ENCODE data around the gene HOGA1.

HOGA1 gene

DNA sequence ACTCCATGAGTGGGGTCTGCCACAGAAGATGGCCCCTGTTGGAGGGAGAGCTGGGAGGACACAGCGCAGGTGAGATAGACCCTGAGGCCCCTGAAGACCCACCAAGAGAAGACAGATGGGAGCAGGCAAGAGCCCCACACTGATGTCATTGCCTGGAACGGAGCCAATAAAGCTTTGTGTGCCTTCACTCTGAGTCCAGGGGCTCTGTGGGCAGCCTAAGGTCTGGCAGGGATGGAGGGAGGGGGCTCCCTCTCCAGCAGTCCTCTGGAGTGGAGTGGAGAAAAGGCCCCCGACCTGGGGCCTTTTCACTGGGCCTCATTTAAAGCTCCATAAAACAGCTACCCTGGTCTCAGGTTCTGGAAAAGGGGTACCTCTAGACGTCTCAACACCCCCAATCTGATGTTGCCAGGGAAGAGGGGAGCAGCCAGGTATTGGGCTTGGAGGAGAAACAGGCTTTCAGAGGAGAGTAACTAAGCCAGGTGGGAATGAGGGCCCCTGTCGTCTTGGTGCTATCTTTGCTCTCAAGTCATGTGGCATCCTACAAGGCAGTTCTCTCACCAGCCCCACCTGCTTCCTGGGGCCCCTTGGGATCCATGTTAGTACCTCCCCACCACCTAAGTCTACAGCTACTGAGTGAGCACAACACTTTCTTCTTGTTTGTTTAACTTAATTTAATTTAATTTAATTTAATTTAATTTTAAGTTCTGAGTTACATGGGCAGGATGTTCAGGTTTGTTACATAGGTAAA is 6.7 kb downstream of the HOGA1 start:
- H3K4me3 ChIP-seq (ENCODE audit: low read depth, low read length), result no peak overlapping the region
- ChIA-PET CTCF (interaction anchor here (0.6 to 5.7 kb wide), 7 partner anchors 15 to 126 kb away, joined by 3 to 32 read pairs (median 4); partner anchors contain the start of gene ANKRD2), POLR2A (no interaction called here)
- DNase-seq (ENCODE audit: low read depth, low spot score), result no peak
- TF ChIP-seq CTCF (IDR thresholded peaks at IDR 0.05; ENCODE audit: insufficient read depth, low read length, missing control alignments), result no peak

- TF ChIP-seq CTCF (IDR thresholded peaks at IDR 0.05; ENCODE audit: insufficient read depth, low read length, missing control alignments), result no peak
- POLR2A ChIA-PET, result no interaction called here
- H3K4me3 ChIP-seq (ENCODE audit: low read depth, low read length), result no peak overlapping the region
- DNase-seq (ENCODE audit: low read depth, low spot score), result no peak
- CTCF ChIA-PET, result interaction anchor here (1.8 to 5.7 kb wide), 3 partner anchors 14 to 22 kb away, joined by 4 to 32 read pairs (median 7); partner anchors contain the start of gene ANKRD2
These were observed 9.2 kb downstream of the HOGA1 start for GRCh38 chr10:97593421-97593820.

GRCh38 chr10:97596101-97597082 is 12.2 kb downstream of the HOGA1 start:
- no peak overlapping the region for H3K4me3 ChIP-seq (ENCODE audit: low read depth, low read length)
- POLR2A ChIA-PET, result interaction anchor here (0.6 kb wide), 3 partner anchors 10 to 117 kb away, joined by 3 read pairs; no protein-coding TSS in a partner anchor
- CTCF ChIA-PET, result interaction anchor here (0.8 to 4.3 kb wide), 9 partner anchors 9 to 190 kb away, joined by 3 to 35 read pairs (median 4); partner anchors contain the start of genes ANKRD2 and HOGA1
- peak; percentile 53 for DNase-seq (ENCODE audit: low read depth, low spot score)
- TF ChIP-seq CTCF (IDR thresholded peaks at IDR 0.05; ENCODE audit: insufficient read depth, low read length, missing control alignments), result no peak

DNA sequence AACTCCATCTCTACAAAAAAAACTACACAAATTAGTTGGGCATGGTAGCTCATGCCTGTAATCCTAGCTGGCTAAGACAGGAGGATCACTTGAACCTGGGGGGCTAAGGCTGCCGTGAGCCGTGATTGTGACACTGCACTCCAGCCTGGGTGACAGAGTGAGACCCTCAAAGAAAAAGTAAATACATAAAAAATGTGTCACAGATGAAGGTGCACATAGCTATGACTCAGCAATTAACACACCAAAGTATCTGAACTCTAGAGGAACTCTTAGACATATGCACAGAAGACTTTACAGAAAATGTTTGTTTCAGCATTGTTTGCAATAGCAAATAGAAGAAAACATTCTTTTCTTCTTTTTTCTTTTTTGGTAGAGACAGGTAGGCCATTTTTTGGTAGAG is 13.6 kb downstream of the HOGA1 start:
- DNase-seq (ENCODE audit: low read depth, low spot score), result no peak
- CTCF ChIA-PET, result interaction anchor here (0.7 to 4.3 kb wide), 5 partner anchors 14 to 104 kb away, joined by 3 to 35 read pairs (median 3); partner anchors contain the start of gene ANKRD2
- POLR2A ChIA-PET, result no interaction called here
- no peak overlapping the region for H3K4me3 ChIP-seq (ENCODE audit: low read depth, low read length)
- no peak for TF ChIP-seq CTCF (IDR thresholded peaks at IDR 0.05; ENCODE audit: insufficient read depth, low read length, missing control alignments)

GRCh38 chr10:97598407-97599271 is 14.4 kb downstream of the HOGA1 start:
- no peak for TF ChIP-seq CTCF (IDR thresholded peaks at IDR 0.05; ENCODE audit: insufficient read depth, low read length, missing control alignments)
- no peak overlapping the region for H3K4me3 ChIP-seq (ENCODE audit: low read depth, low read length)
- DNase-seq (ENCODE audit: low read depth, low spot score), result no peak
- ChIA-PET CTCF (interaction anchor here (0.6 to 4.3 kb wide), 7 partner anchors 14 to 103 kb away, joined by 3 to 35 read pairs (median 3); partner anchors contain the start of gene ANKRD2), POLR2A (no interaction called here)
